ENCODE measurements around the gene NGRN.

Gene NGRN

GRCh38 chr15:90265271-90266060 is at the start of gene NGRN:
TSS of gene NGRN (plus strand) at chr15:90265672. CDS start at chr15:90265713, 41 bp downstream.
- peak within 1 kb of the TSS; percentile 97 for H3K4me3 ChIP-seq (ENCODE audit: low read depth, low read length)
- H3K27me3 ChIP-seq (ENCODE audit: control insufficient read depth, insufficient read depth, low read length), result no peaks in the 10 kb centered on the region
- H3K27ac ChIP-seq (ENCODE audit: low read depth, low read length), result peak within 1 kb of the TSS; percentile 95
- H3K36me3 ChIP-seq (ENCODE audit: control insufficient read depth, insufficient read depth, low read length), result peaks cover 28% of the 10 kb centered on the region
- no peaks in the 10 kb centered on the region for H3K9me3 ChIP-seq (ENCODE audit: control insufficient read depth, insufficient read depth, low read length)
- peaks cover 22% of the 10 kb centered on the region for H3K4me1 ChIP-seq (ENCODE audit: control insufficient read depth, insufficient read depth, low read length)
- H3K9ac ChIP-seq (ENCODE audit: low read depth, low read length), result peak within 1 kb of the TSS; percentile 81

- H3K27ac ChIP-seq (ENCODE audit: low read depth, low read length), result no peak overlapping the region
- no peak overlapping the region for H3K4me3 ChIP-seq (ENCODE audit: low read depth, low read length)
- peaks cover 4% of the 10 kb centered on the region; the same call in 1 of the 2 replicates for H3K4me1 ChIP-seq (ENCODE audit: control insufficient read depth, insufficient read depth, low read length)
- peaks cover 16% of the 10 kb centered on the region; the same call in 1 of the 2 replicates for H3K36me3 ChIP-seq (ENCODE audit: control insufficient read depth, insufficient read depth, low read length)
- H3K9me3 ChIP-seq (ENCODE audit: control insufficient read depth, insufficient read depth, low read length), result no peaks in the 10 kb centered on the region
- H3K9ac ChIP-seq (ENCODE audit: low read depth, low read length), result no peak overlapping the region
- no peaks in the 10 kb centered on the region for H3K27me3 ChIP-seq (ENCODE audit: control insufficient read depth, insufficient read depth, low read length)
These were observed 47.6 kb upstream of the NGRN start for GRCh38 chr15:90217671-90218394.

- Histone ChIP-seq H3K27ac (ENCODE audit: low read depth, low read length) (no peak overlapping the region), H3K36me3 (ENCODE audit: control insufficient read depth, insufficient read depth, low read length) (peaks cover 33% of the 10 kb centered on the region), H3K9me3 (ENCODE audit: control insufficient read depth, insufficient read depth, low read length) (no peaks in the 10 kb centered on the region), H3K4me3 (ENCODE audit: low read depth, low read length) (no peak overlapping the region), H3K4me1 (ENCODE audit: control insufficient read depth, insufficient read depth, low read length) (peaks cover 4% of the 10 kb centered on the region; the same call in 1 of the 2 replicates), H3K9ac (ENCODE audit: low read depth, low read length) (no peak overlapping the region), H3K27me3 (ENCODE audit: control insufficient read depth, insufficient read depth, low read length) (no peaks in the 10 kb centered on the region)
These were observed 45.9 kb upstream of the NGRN start for GRCh38 chr15:90219421-90220141.

GRCh38 chr15:90221246-90221900 is 44.1 kb upstream of the NGRN start:
- no peak overlapping the region for H3K9ac ChIP-seq (ENCODE audit: low read depth, low read length)
- peaks cover 46% of the 10 kb centered on the region for H3K36me3 ChIP-seq (ENCODE audit: control insufficient read depth, insufficient read depth, low read length)
- H3K27me3 ChIP-seq (ENCODE audit: control insufficient read depth, insufficient read depth, low read length), result no peaks in the 10 kb centered on the region
- peaks cover 4% of the 10 kb centered on the region; the same call in 1 of the 2 replicates for H3K4me1 ChIP-seq (ENCODE audit: control insufficient read depth, insufficient read depth, low read length)
- H3K27ac ChIP-seq (ENCODE audit: low read depth, low read length), result no peak overlapping the region
- H3K4me3 ChIP-seq (ENCODE audit: low read depth, low read length), result no peak overlapping the region
- no peaks in the 10 kb centered on the region for H3K9me3 ChIP-seq (ENCODE audit: control insufficient read depth, insufficient read depth, low read length)

- no peaks in the 10 kb centered on the region for H3K9me3 ChIP-seq (ENCODE audit: control insufficient read depth, insufficient read depth, low read length)
- H3K36me3 ChIP-seq (ENCODE audit: control insufficient read depth, insufficient read depth, low read length), result peaks cover 52% of the 10 kb centered on the region
- no peak overlapping the region for H3K4me3 ChIP-seq (ENCODE audit: low read depth, low read length)
- H3K27me3 ChIP-seq (ENCODE audit: control insufficient read depth, insufficient read depth, low read length), result no peaks in the 10 kb centered on the region
- no peak overlapping the region for H3K9ac ChIP-seq (ENCODE audit: low read depth, low read length)
- H3K27ac ChIP-seq (ENCODE audit: low read depth, low read length), result no peak overlapping the region
- peaks cover 4% of the 10 kb centered on the region; the same call in 1 of the 2 replicates for H3K4me1 ChIP-seq (ENCODE audit: control insufficient read depth, insufficient read depth, low read length)
These were observed 42.9 kb upstream of the NGRN start for GRCh38 chr15:90222547-90222946.

GRCh38 chr15:90223441-90224165 is 41.9 kb upstream of the NGRN start:
- Histone ChIP-seq H3K27me3 (ENCODE audit: control insufficient read depth, insufficient read depth, low read length) (no peaks in the 10 kb centered on the region), H3K9me3 (ENCODE audit: control insufficient read depth, insufficient read depth, low read length) (no peaks in the 10 kb centered on the region), H3K4me1 (ENCODE audit: control insufficient read depth, insufficient read depth, low read length) (peaks cover 4% of the 10 kb centered on the region; the same call in 1 of the 2 replicates), H3K9ac (ENCODE audit: low read depth, low read length) (no peak overlapping the region), H3K36me3 (ENCODE audit: control insufficient read depth, insufficient read depth, low read length) (peaks cover 61% of the 10 kb centered on the region), H3K27ac (ENCODE audit: low read depth, low read length) (no peak overlapping the region), H3K4me3 (ENCODE audit: low read depth, low read length) (no peak overlapping the region)

- peaks cover 75% of the 10 kb centered on the region for H3K36me3 ChIP-seq (ENCODE audit: control insufficient read depth, insufficient read depth, low read length)
- H3K4me1 ChIP-seq (ENCODE audit: control insufficient read depth, insufficient read depth, low read length), result no peaks in the 10 kb centered on the region
- no peaks in the 10 kb centered on the region for H3K9me3 ChIP-seq (ENCODE audit: control insufficient read depth, insufficient read depth, low read length)
- H3K9ac ChIP-seq (ENCODE audit: low read depth, low read length), result no peak overlapping the region
- no peaks in the 10 kb centered on the region for H3K27me3 ChIP-seq (ENCODE audit: control insufficient read depth, insufficient read depth, low read length)
- no peak overlapping the region for H3K27ac ChIP-seq (ENCODE audit: low read depth, low read length)
- no peak overlapping the region for H3K4me3 ChIP-seq (ENCODE audit: low read depth, low read length)
These were observed 40.4 kb upstream of the NGRN start for GRCh38 chr15:90225047-90225446.

- H3K27me3 ChIP-seq (ENCODE audit: control insufficient read depth, insufficient read depth, low read length), result no peaks in the 10 kb centered on the region
- no peak overlapping the region for H3K27ac ChIP-seq (ENCODE audit: low read depth, low read length)
- no peaks in the 10 kb centered on the region for H3K4me1 ChIP-seq (ENCODE audit: control insufficient read depth, insufficient read depth, low read length)
- peaks cover 77% of the 10 kb centered on the region for H3K36me3 ChIP-seq (ENCODE audit: control insufficient read depth, insufficient read depth, low read length)
- no peak overlapping the region for H3K4me3 ChIP-seq (ENCODE audit: low read depth, low read length)
- H3K9ac ChIP-seq (ENCODE audit: low read depth, low read length), result no peak overlapping the region
- no peaks in the 10 kb centered on the region for H3K9me3 ChIP-seq (ENCODE audit: control insufficient read depth, insufficient read depth, low read length)
These were observed 39.8 kb upstream of the NGRN start for GRCh38 chr15:90225504-90226234.

- Histone ChIP-seq H3K27ac (ENCODE audit: low read depth, low read length) (no peak overlapping the region), H3K9ac (ENCODE audit: low read depth, low read length) (no peak overlapping the region), H3K36me3 (ENCODE audit: control insufficient read depth, insufficient read depth, low read length) (peaks cover 78% of the 10 kb centered on the region)
These were observed 38.1 kb upstream of the NGRN start for GRCh38 chr15:90227336-90227735.

More at GRCh38 chr15:90227336-90227735, 38.1 kb upstream of the NGRN start:
- Histone ChIP-seq H3K27me3 (ENCODE audit: control insufficient read depth, insufficient read depth, low read length) (no peaks in the 10 kb centered on the region), H3K4me1 (ENCODE audit: control insufficient read depth, insufficient read depth, low read length) (no peaks in the 10 kb centered on the region), H3K9me3 (ENCODE audit: control insufficient read depth, insufficient read depth, low read length) (no peaks in the 10 kb centered on the region), H3K4me3 (ENCODE audit: low read depth, low read length) (no peak overlapping the region)
